ENCODE data around the gene SH3BGR.

SH3BGR gene

GRCh38 chr21:39461419-39461818 is 9.6 kb downstream of the SH3BGR start:
- DNase-seq = no peak

GRCh38 chr21:39463308-39463707 is 11.5 kb downstream of the SH3BGR start:
- no peak for DNase-seq

GRCh38 chr21:39466584-39466983 is 14.8 kb downstream of the SH3BGR start:
- DNase-seq = no peak

GRCh38 chr21:39467746-39468145 is 16.0 kb downstream of the SH3BGR start:
- no peak for DNase-seq

GRCh38 chr21:39468559-39468958 is 16.8 kb downstream of the SH3BGR start:
- no peak for DNase-seq

- DNase-seq = no peak
Observed at GRCh38 chr21:39471598-39471997, 19.8 kb downstream of the SH3BGR start.

GRCh38 chr21:39472786-39473185 is 21.0 kb downstream of the SH3BGR start:
- DNase-seq = no peak

- no peak for DNase-seq
Observed at GRCh38 chr21:39474611-39475010, 22.8 kb downstream of the SH3BGR start.

GRCh38 chr21:39479164-39479813 is 27.5 kb downstream of the SH3BGR start:
- DNase-seq = no peak

GRCh38 chr21:39479814-39480182 is 28.0 kb downstream of the SH3BGR start:
- DNase-seq = no peak

- DNase-seq = no peak
Observed at GRCh38 chr21:39480271-39480670, 28.5 kb downstream of the SH3BGR start.

GRCh38 chr21:39481886-39482285 is 30.1 kb downstream of the SH3BGR start:
- DNase-seq = no peak

- DNase-seq = no peak
Observed at GRCh38 chr21:39483917-39484316, 32.1 kb downstream of the SH3BGR start.

- no peak for DNase-seq
Observed at GRCh38 chr21:39484711-39485276, 33.0 kb downstream of the SH3BGR start.

- DNase-seq = peak; percentile 7
Observed at GRCh38 chr21:39489380-39489924, 37.7 kb downstream of the SH3BGR start.

- no peak for DNase-seq
Observed at GRCh38 chr21:39499156-39499555, 47.4 kb downstream of the SH3BGR start.

- no peak for DNase-seq
Observed at GRCh38 chr21:39502631-39503030, 50.9 kb downstream of the SH3BGR start.

- DNase-seq = no peak
Observed at GRCh38 chr21:39503123-39503762, 51.5 kb downstream of the SH3BGR start.

GRCh38 chr21:39504230-39504629 is 52.5 kb downstream of the SH3BGR start:
- no peak for DNase-seq

GRCh38 chr21:39510240-39510639 is 58.5 kb downstream of the SH3BGR start:
- DNase-seq = no peak

GRCh38 chr21:39511102-39511501 is 59.3 kb downstream of the SH3BGR start:
- no peak for DNase-seq

GRCh38 chr21:39513735-39514134 is 62.0 kb downstream of the SH3BGR start:
- no peak for DNase-seq

- no peak for DNase-seq
Observed at GRCh38 chr21:39515684-39516472, 64.1 kb downstream of the SH3BGR start.
